ENCODE measurements around the gene SPRED3. TPM values are rescaled to one million over a fixed set of nuclear protein-coding genes. Genes with fewer than 3 reads are reported as not detected.
"Not testable (repeated sequence)": the region's sequence is repeated elsewhere in the genome, so short reads cannot be mapped to it uniquely, and the experiment has no call there.

SPRED3 gene
- 3.4 and 5.4 TPM in 2 replicates for total RNA-seq (2022)
- percentile 42 among the genes with signal in this experiment for Bru-seq, nascent RNA
- BruChase-seq, experiment 1, labeled RNA remaining after a 6-hour chase = percentile 54 among the genes with signal in this experiment
- BruChase-seq, experiment 2, labeled RNA remaining after a 2-hour chase = percentile 59 among the genes with signal in this experiment
- long read RNA-seq, partial matches to known transcripts = 0 of 1 reads
- long read RNA-seq, other reads (novel, unspliced or antisense) = 1 of 1 reads

GRCh38 chr19:38388349-38389100, at the start of gene SPRED3:
Gene SPRED3 (plus strand): TSS chr19:38388697. CDS start chr19:38390303, 1,606 bp downstream.
- no TSS peak for BruUV-seq (replicated peaks)

DNA sequence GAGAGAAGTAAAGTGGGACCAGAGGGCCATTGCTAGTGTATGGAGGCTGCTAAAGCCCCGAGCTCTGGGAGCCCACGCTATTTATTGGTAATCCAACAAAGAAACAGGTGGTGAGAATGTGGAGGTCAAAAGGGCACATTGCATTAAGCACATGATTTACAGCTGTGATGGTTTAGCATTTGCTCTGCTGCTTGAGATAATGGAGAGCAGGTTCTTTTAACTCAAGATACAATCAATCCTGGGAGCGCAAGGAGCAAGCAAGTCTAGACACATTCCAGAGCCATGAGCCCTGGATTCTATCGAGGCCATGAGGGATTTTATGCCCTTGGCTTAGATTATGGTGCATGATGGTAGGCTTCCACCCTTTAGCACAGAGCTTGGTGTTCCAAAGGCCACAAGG, 49.5 kb upstream of the SPRED3 start:
- Mint-ChIP-seq H3K4me1 (ENCODE audit: low read depth, unreplicated experiment) (peaks cover 19% of the 10 kb centered on the region), H3K36me3 (ENCODE audit: insufficient read depth, unreplicated experiment) (peaks cover 21% of the 10 kb centered on the region)
- H3K27ac Mint-ChIP-seq (ENCODE audit: unreplicated experiment); CTCF ChIA-PET; BruUV-seq (replicated peaks); intact Hi-C loops (cut with micrococcal nuclease; ENCODE audit: unreplicated experiment); H3K4me3 Mint-ChIP-seq (ENCODE audit: low read depth, unreplicated experiment); H3K9me3 Mint-ChIP-seq (ENCODE audit: low read depth, unreplicated experiment); DNase-seq; H3K27me3 Mint-ChIP-seq (ENCODE audit: unreplicated experiment): not testable (repeated sequence)

More at GRCh38 chr19:38388349-38389100, at the start of gene SPRED3:
- peaks cover 25% of the 10 kb centered on the region for H3K4me1 Mint-ChIP-seq (ENCODE audit: low read depth, unreplicated experiment)
- TF ChIP-seq, protein P1, sequence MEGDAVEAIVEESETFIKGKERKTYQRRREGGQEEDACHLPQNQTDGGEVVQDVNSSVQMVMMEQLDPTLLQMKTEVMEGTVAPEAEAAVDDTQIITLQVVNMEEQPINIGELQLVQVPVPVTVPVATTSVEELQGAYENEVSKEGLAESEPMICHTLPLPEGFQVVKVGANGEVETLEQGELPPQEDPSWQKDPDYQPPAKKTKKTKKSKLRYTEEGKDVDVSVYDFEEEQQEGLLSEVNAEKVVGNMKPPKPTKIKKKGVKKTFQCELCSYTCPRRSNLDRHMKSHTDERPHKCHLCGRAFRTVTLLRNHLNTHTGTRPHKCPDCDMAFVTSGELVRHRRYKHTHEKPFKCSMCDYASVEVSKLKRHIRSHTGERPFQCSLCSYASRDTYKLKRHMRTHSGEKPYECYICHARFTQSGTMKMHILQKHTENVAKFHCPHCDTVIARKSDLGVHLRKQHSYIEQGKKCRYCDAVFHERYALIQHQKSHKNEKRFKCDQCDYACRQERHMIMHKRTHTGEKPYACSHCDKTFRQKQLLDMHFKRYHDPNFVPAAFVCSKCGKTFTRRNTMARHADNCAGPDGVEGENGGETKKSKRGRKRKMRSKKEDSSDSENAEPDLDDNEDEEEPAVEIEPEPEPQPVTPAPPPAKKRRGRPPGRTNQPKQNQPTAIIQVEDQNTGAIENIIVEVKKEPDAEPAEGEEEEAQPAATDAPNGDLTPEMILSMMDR (IDR thresholded peaks at IDR 0.05; ENCODE audit: unreplicated experiment) = no peak
- H3K4me3 Mint-ChIP-seq (ENCODE audit: low read depth, unreplicated experiment) = peak within 1 kb of the TSS; percentile 75
- CTCF ChIA-PET = interaction anchor here (0.7 to 2.1 kb wide), 6 partner anchors 10 to 542 kb away, joined by 3 to 23 read pairs (median 5); partner anchors contain the start of genes FAM98C, MRPS12, PSMD8 and SARS2
- H3K36me3 Mint-ChIP-seq (ENCODE audit: insufficient read depth, unreplicated experiment) = peaks cover 51% of the 10 kb centered on the region
- H3K9me3 Mint-ChIP-seq (ENCODE audit: low read depth, unreplicated experiment) = no peaks in the 10 kb centered on the region
- H3K27me3 Mint-ChIP-seq (ENCODE audit: unreplicated experiment) = peaks cover 16% of the 10 kb centered on the region
- intact Hi-C loops (cut with micrococcal nuclease; ENCODE audit: unreplicated experiment) = no loop called here
- peak within 1 kb of the TSS; percentile 75 for H3K27ac Mint-ChIP-seq (ENCODE audit: unreplicated experiment)
- DNase-seq = no peak

DNA sequence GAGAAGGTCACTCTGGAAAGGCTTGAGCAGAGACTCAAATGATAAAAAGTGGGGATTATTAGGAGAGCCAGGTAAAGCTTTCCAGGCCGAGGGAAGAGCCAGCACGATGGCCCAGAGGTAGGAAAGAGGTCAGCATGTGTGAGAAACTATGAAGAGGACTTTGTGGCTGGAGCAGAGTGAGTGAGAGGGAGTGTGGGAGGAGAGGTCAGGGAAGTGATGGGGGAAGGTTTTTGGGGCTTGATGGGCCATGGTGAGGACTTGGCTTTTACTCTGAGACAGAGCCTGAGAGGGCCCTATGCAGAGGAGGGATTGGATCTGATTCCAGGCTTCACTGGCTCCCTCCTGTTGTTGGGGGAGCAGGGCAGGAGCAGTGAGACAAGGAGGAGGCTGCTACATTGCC, 47.6 kb upstream of the SPRED3 start:
- TF ChIP-seq, protein P1 (IDR thresholded peaks at IDR 0.05; ENCODE audit: unreplicated experiment) = no peak
- CTCF ChIA-PET = no interaction called here
- intact Hi-C loops (cut with micrococcal nuclease; ENCODE audit: unreplicated experiment) = no loop called here
- BruUV-seq (replicated peaks) = no TSS peak
- Mint-ChIP-seq H3K27ac (ENCODE audit: unreplicated experiment) (no peak overlapping the region), H3K36me3 (ENCODE audit: insufficient read depth, unreplicated experiment) (peaks cover 14% of the 10 kb centered on the region), H3K4me3 (ENCODE audit: low read depth, unreplicated experiment) (no peak overlapping the region), H3K4me1 (ENCODE audit: low read depth, unreplicated experiment) (peaks cover 19% of the 10 kb centered on the region), H3K9me3 (ENCODE audit: low read depth, unreplicated experiment) (no peaks in the 10 kb centered on the region), H3K27me3 (ENCODE audit: unreplicated experiment) (no peaks in the 10 kb centered on the region)
- no peak for DNase-seq

DNA sequence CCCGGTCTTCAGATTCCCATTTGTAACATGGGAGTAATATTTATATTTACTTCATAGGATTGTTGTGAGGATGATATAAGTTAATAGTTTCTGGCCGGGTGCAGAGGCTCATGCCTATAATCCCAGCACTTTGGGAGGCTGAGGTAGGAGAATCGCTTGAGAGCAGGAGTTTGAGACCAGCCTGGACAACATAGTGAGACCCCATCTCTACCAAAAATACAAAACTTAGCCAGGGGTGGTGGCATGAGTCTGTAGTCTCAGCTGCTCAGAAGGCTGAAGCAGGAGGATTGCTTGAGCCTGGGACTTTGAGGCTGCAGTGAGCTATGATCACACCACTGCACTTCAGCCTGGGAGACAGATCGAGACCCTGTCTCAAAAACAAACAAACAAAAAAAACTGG, 41.7 kb upstream of the SPRED3 start:
- BruUV-seq (replicated peaks) = no TSS peak
- Mint-ChIP-seq H3K4me3 (ENCODE audit: low read depth, unreplicated experiment) (no peak overlapping the region), H3K27me3 (ENCODE audit: unreplicated experiment) (peaks cover 3% of the 10 kb centered on the region), H3K4me1 (ENCODE audit: low read depth, unreplicated experiment) (no peaks in the 10 kb centered on the region), H3K36me3 (ENCODE audit: insufficient read depth, unreplicated experiment) (no peaks in the 10 kb centered on the region), H3K9me3 (ENCODE audit: low read depth, unreplicated experiment) (no peaks in the 10 kb centered on the region), H3K27ac (ENCODE audit: unreplicated experiment) (no peak overlapping the region)
- TF ChIP-seq, protein P1 (IDR thresholded peaks at IDR 0.05; ENCODE audit: unreplicated experiment) = no peak
- intact Hi-C loops (cut with micrococcal nuclease; ENCODE audit: unreplicated experiment) = no loop called here
- DNase-seq = no peak
- CTCF ChIA-PET = interaction anchor here (0.7 kb wide), 1 partner anchor 121 kb away, joined by 3 read pairs; no protein-coding TSS in a partner anchor

All from Calu3 (cell line).